Common myeloid progenitor, CD34-positive (primary cell): ENCODE measurements around the gene DCTN2.
A peak's percentile ranks its signal among the peaks of the same experiment; 100 is the strongest.
"Not testable (repeated sequence)": the region's sequence is repeated elsewhere in the genome, so short reads cannot be mapped to it uniquely, and the experiment has no call there.

Source experiments
- CTCF ChIA-PET: fragments of 350-600 bp; sonication (Branson Sonifier 250); formaldehyde crosslinking; loops from one replicate; lab custom pipeline; 2021; ENCODE audit warnings: antibody characterized with exemption; lab: Charles Lee
- POLR2A ChIA-PET: fragments of 350-600 bp; sonication (Branson Sonifier 250); formaldehyde crosslinking; loops from one replicate; lab custom pipeline; 2021; ENCODE audit warnings: antibody characterized with exemption; lab: Charles Lee
- DNase-seq, 3 donors: peaks; one replicate each; pipeline versions ENCODE4 v3.0.0 to v3.0.0-alpha.2; 2013
- H3K27ac ChIP-seq, 2 experiments: 1 replicate in 1 of 2; 2 replicates in 1 of 2; pipeline ENCODE4 v1.7.0; 2013; ENCODE audit warnings: inconsistent platforms in 2 of 2, low read length in 2 of 2, mild to moderate bottlenecking in 2 of 2, low read depth in 1 of 2, moderate library complexity in 1 of 2; ENCODE audit not compliant: severe bottlenecking in 2 of 2, insufficient read depth in 1 of 2, poor library complexity in 1 of 2
- H3K27me3 ChIP-seq, 5 experiments: replicated peaks in 2 of 5; 1 replicate in 3 of 5; 2 replicates in 2 of 5; pipeline versions ENCODE4 v1.6.1 to v1.7.0; 2013; ENCODE audit warnings: low read length in 4 of 5, mild to moderate bottlenecking in 2 of 5, moderate library complexity in 2 of 5, inconsistent platforms in 1 of 5; ENCODE audit not compliant: insufficient read depth in 5 of 5, control insufficient read depth in 4 of 5
- H3K36me3 ChIP-seq, 4 experiments: 1 replicate in 2 of 4; 2 replicates in 2 of 4; pipeline versions ENCODE4 v1.6.1 to v1.7.0; 2013; ENCODE audit warnings: low read length in 3 of 4, control low read depth in 1 of 4, mild to moderate bottlenecking in 1 of 4; ENCODE audit not compliant: control insufficient read depth in 4 of 4, insufficient read depth in 4 of 4
- H3K4me1 ChIP-seq, 4 experiments: 1 replicate in 3 of 4; 2 replicates in 1 of 4; pipeline versions ENCODE4 v1.6.1 to v1.7.1; 2013; ENCODE audit warnings: low read length in 3 of 4, mild to moderate bottlenecking in 3 of 4, control low read depth in 1 of 4, inconsistent platforms in 1 of 4, moderate library complexity in 1 of 4; ENCODE audit not compliant: control insufficient read depth in 4 of 4, insufficient read depth in 4 of 4; ENCODE audit errors: control extremely low read depth in 1 of 4
- H3K4me3 ChIP-seq, 7 experiments: 1 replicate in 4 of 7; 2 replicates in 3 of 7; pipeline versions ENCODE4 v1.5.1 to v1.7.0; 2013; ENCODE audit warnings: mild to moderate bottlenecking in 7 of 7, low read length in 6 of 7, moderate library complexity in 6 of 7, inconsistent platforms in 2 of 7, low read depth in 2 of 7, control low read depth in 1 of 7; ENCODE audit not compliant: insufficient read depth in 4 of 7, control insufficient read depth in 1 of 7; ENCODE audit errors: extremely low read depth in 1 of 7
- H3K9me3 ChIP-seq, 5 experiments: 1 replicate in 4 of 5; 2 replicates in 1 of 5; pipeline versions ENCODE4 v1.6.1 to v1.7.1; 2013; ENCODE audit warnings: low read length in 4 of 5, mild to moderate bottlenecking in 2 of 5, inconsistent platforms in 1 of 5, low read depth in 1 of 5, moderate library complexity in 1 of 5; ENCODE audit not compliant: control insufficient read depth in 4 of 5, insufficient read depth in 2 of 5; ENCODE audit errors: control extremely low read depth in 1 of 5
- WGBS: methylation state at CpG from one replicate; pipeline ENCODE4 v1.1.5; 2013; ENCODE audit not compliant: insufficient coverage; 5-methylcytosine and 5-hydroxymethylcytosine counted together

The DCTN2 gene

GRCh38 chr12:57517718-57518117, 29.3 kb downstream of the DCTN2 start:
- H3K27me3 ChIP-seq, DNase-seq, H3K4me3 ChIP-seq, H3K9me3 ChIP-seq: not testable (repeated sequence)
- peaks cover 7 to 37% (median 34%) of the 10 kb centered on the region in 4 experiments for H3K4me1 ChIP-seq
- POLR2A ChIA-PET, result interaction anchor here (0.6 to 1.9 kb wide), 5 partner anchors 25 to 267 kb away, joined by 3 to 6 read pairs (median 4); partner anchors contain the start of gene STAC3
- CTCF ChIA-PET, result interaction anchor here (1.6 to 5.3 kb wide), 3 partner anchors 37 to 107 kb away, joined by 4 to 22 read pairs (median 5); partner anchors contain the start of gene ARHGAP9
- 99% methylated on average over 10 of the region's 10 CpGs for WGBS
- peak overlapping the region in 1 of 2 experiments; percentile 37 for H3K27ac ChIP-seq
- peaks cover 18 to 52% (median 41%) of the 10 kb centered on the region in 4 experiments for H3K36me3 ChIP-seq

- ChIA-PET CTCF (interaction anchor here (0.5 to 5.3 kb wide), 6 partner anchors 29 to 246 kb away, joined by 4 to 22 read pairs (median 5); partner anchors contain the start of genes ARHGAP9 and DCTN2), POLR2A (interaction anchor here (1.1 to 2.8 kb wide), 5 partner anchors 17 to 36 kb away, joined by 3 to 19 read pairs (median 5); partner anchors contain the start of genes ARHGAP9, DCTN2 and MARS1)
- peak overlapping the region in 1 of 2 experiments; percentile 37 for H3K27ac ChIP-seq
- 100% methylated on average over 1 of the region's 1 CpG for WGBS
- H3K9me3 ChIP-seq, result no peaks in the 10 kb centered on the region
- H3K27me3 ChIP-seq, result no peaks in the 10 kb centered on the region
- H3K36me3 ChIP-seq, result peaks cover 22 to 57% (median 46%) of the 10 kb centered on the region in 4 experiments
- peaks cover 7 to 36% (median 32%) of the 10 kb centered on the region in 4 experiments for H3K4me1 ChIP-seq
- H3K4me3 ChIP-seq, result no peak overlapping the region
- DNase-seq, result no peak
Measured at GRCh38 chr12:57517187-57517586, 29.8 kb downstream of the DCTN2 start.

GRCh38 chr12:57516617-57517153, 30.3 kb downstream of the DCTN2 start:
- peaks cover 4 to 31% (median 27%) of the 10 kb centered on the region in 4 experiments for H3K4me1 ChIP-seq
- peaks cover 26 to 62% (median 51%) of the 10 kb centered on the region in 4 experiments for H3K36me3 ChIP-seq
- DNase-seq, result no peak
- H3K9me3 ChIP-seq, result no peaks in the 10 kb centered on the region
- no peaks in the 10 kb centered on the region for H3K27me3 ChIP-seq
- ChIA-PET CTCF (interaction anchor here (0.5 to 5.3 kb wide), 10 partner anchors 20 to 247 kb away, joined by 3 to 22 read pairs (median 5); partner anchors contain the start of genes ARHGAP9, DCTN2 and GLI1), POLR2A (interaction anchor here (1.1 to 2.8 kb wide), 6 partner anchors 17 to 103 kb away, joined by 3 to 19 read pairs (median 4); partner anchors contain the start of genes ARHGAP9, DCTN2 and MARS1)
- WGBS, result 93% methylated on average over 9 of the region's 11 CpGs
- peak overlapping the region in 1 of 2 experiments; percentile 37 for H3K27ac ChIP-seq
- no peak overlapping the region for H3K4me3 ChIP-seq

GRCh38 chr12:57515934-57516541, 31.0 kb downstream of the DCTN2 start:
- ChIA-PET POLR2A (interaction anchor here (0.8 to 2.8 kb wide), 11 partner anchors 9 to 420 kb away, joined by 3 to 19 read pairs (median 4); partner anchors contain the start of genes ARHGAP9, DCTN2 and MARS1), CTCF (interaction anchor here (0.9 to 5.3 kb wide), 12 partner anchors 11 to 109 kb away, joined by 3 to 22 read pairs (median 5); partner anchors contain the start of genes ARHGAP9, DCTN2 and GLI1)
- WGBS, result 97% methylated on average over 6 of the region's 11 CpGs

GRCh38 chr12:57515408-57515933, 31.5 kb downstream of the DCTN2 start:
- H3K4me3 ChIP-seq, result no peak overlapping the region
- ChIA-PET CTCF (interaction anchor here (0.9 to 5.3 kb wide), 11 partner anchors 11 to 57 kb away, joined by 3 to 22 read pairs (median 5); partner anchors contain the start of genes DCTN2 and GLI1), POLR2A (interaction anchor here (0.8 to 2.8 kb wide), 8 partner anchors 9 to 421 kb away, joined by 3 to 19 read pairs (median 4); partner anchors contain the start of genes ARHGAP9 and DCTN2)
- WGBS, result 94% methylated on average over 3 of the region's 3 CpGs
- peaks cover 0 to 21% (median 17%) of the 10 kb centered on the region in 4 experiments for H3K4me1 ChIP-seq
- no peak overlapping the region for H3K27ac ChIP-seq
- no peak for DNase-seq
- no peaks in the 10 kb centered on the region for H3K27me3 ChIP-seq
- H3K9me3 ChIP-seq, result no peaks in the 10 kb centered on the region
- peaks cover 28 to 73% (median 58%) of the 10 kb centered on the region in 4 experiments for H3K36me3 ChIP-seq

More at GRCh38 chr12:57515934-57516541, 31.0 kb downstream of the DCTN2 start:
- H3K27ac ChIP-seq, result peak overlapping the region in 1 of 2 experiments; percentile 27
- H3K9me3 ChIP-seq, result no peaks in the 10 kb centered on the region
- H3K4me1 ChIP-seq, result peaks cover 0 to 25% (median 20%) of the 10 kb centered on the region in 4 experiments
- no peak overlapping the region for H3K4me3 ChIP-seq
- no peaks in the 10 kb centered on the region for H3K27me3 ChIP-seq
- peaks cover 28 to 68% (median 57%) of the 10 kb centered on the region in 4 experiments for H3K36me3 ChIP-seq
- peak in 2 of 3 donors; percentile 35 to 42 for DNase-seq

GRCh38 chr12:57514720-57515407, 32.1 kb downstream of the DCTN2 start:
- ChIA-PET POLR2A (interaction anchor here (0.8 to 2.8 kb wide), 4 partner anchors 8 to 54 kb away, joined by 3 to 19 read pairs (median 8); partner anchors contain the start of gene ARHGAP9), CTCF (interaction anchor here (0.6 to 5.3 kb wide), 12 partner anchors 9 to 56 kb away, joined by 3 to 22 read pairs (median 4); partner anchors contain the start of genes DCTN2 and GLI1)
- Histone ChIP-seq H3K4me3 (no peak overlapping the region), H3K27ac (no peak overlapping the region), H3K27me3 (no peaks in the 10 kb centered on the region), H3K36me3 (peaks cover 28 to 75% (median 60%) of the 10 kb centered on the region in 4 experiments), H3K9me3 (no peaks in the 10 kb centered on the region), H3K4me1 (peaks cover 0 to 19% (median 16%) of the 10 kb centered on the region in 4 experiments)
- DNase-seq, result no peak
- WGBS, result 94% methylated on average over 6 of the region's 9 CpGs
